Endothelial cell of hepatic sinusoid (primary cell): ENCODE measurements around the gene RNF212.

ENCODE experiments used
- in situ Hi-C: cut with HindIII; loops from 2 replicates; pipeline ENCODE4 v1.10.0; 2017; ENCODE audit warnings: low sequenced_read_pairs

RNF212 gene

DNA sequence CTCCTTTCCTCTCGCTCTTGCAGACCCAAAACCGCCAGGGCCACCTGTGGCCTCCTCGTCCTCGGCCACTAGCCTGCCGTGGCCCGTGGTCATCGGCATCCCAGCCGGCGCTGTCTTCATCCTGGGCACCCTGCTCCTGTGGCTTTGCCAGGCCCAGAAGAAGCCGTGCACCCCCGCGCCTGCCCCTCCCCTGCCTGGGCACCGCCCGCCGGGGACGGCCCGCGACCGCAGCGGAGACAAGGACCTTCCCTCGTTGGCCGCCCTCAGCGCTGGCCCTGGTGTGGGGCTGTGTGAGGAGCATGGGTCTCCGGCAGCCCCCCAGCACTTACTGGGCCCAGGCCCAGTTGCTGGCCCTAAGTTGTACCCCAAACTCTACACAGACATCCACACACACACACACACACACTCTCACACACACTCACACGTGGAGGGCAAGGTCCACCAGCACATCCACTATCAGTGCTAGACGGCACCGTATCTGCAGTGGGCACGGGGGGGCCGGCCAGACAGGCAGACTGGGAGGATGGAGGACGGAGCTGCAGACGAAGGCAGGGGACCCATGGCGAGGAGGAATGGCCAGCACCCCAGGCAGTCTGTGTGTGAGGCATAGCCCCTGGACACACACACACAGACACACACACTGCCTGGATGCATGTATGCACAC is 88.3 kb downstream of the RNF212 start:
- in situ Hi-C loops: no loop called here

DNA sequence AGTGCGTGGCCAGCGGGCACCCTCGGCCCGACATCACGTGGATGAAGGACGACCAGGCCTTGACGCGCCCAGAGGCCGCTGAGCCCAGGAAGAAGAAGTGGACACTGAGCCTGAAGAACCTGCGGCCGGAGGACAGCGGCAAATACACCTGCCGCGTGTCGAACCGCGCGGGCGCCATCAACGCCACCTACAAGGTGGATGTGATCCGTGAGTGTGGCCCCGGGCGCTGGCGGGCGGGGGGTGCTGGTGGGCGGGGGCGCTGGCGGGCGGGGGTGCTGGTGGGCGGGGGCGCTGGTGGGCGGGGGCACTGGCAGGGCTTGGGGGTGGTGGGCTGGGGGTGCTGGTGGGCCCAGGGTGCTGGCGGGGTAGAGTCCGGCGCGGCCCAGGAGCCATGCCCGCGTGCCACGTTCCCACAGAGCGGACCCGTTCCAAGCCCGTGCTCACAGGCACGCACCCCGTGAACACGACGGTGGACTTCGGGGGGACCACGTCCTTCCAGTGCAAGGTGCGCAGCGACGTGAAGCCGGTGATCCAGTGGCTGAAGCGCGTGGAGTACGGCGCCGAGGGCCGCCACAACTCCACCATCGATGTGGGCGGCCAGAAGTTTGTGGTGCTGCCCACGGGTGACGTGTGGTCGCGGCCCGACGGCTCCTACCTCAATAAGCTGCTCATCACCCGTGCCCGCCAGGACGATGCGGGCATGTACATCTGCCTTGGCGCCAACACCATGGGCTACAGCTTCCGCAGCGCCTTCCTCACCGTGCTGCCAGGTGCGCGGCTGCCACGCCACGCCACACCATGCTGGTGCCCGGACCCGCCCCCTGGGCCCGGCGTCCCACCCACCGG is 89.2 kb downstream of the RNF212 start:
- in situ Hi-C loops: no loop called here

DNA sequence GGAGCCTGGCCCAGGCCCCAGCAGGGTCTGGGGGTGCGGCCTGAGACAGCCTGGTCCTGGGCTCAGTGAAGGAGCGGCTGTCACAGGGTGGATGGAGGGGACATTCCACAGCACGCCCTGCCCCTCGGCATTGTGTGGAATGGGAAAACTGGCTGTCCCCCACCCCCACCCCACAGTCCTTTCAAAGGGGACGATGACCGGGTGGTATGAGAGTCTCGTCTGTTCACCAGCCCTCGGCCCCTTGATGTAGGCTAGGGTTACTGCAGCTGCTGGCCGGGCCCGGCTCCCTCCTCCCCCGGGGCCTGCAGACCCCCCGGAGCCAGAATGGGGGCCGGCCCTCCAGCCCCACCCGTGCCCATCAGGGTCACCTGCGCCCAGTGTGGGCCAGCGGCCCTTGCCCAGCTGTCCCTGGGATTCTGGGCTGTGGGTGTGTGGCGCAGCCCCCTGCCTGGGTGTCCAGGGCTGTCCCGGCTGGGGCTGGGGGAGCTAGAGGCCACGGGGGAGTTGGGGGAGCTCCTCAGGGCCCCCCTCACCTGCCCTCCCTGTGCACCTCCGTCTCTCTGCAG is 90.2 kb downstream of the RNF212 start:
- in situ Hi-C loops: no loop called here

- in situ Hi-C loops: no loop called here
Observed at GRCh38 chr4:1022739-1023066, 90.7 kb downstream of the RNF212 start.

GRCh38 chr4:1022051-1022738 is 91.2 kb downstream of the RNF212 start:
- in situ Hi-C loops: no loop called here
